Body of pancreas (tissue), 4 donors: Measurements from ENCODE around the gene KRT75.

Experiments used
- CTCF ChIP-seq, 7 experiments: fragments of 450-650 bp in 4 of 7; fragments of 200-600 bp in 3 of 7; sonication (generic) in 3 of 7; IDR thresholded peaks; one replicate each; pipeline ENCODE4 v1.5.1; 2016 to 2019; ENCODE audit warnings: antibody characterized with exemption in 7 of 7
- POLR2A ChIP-seq, 3 donors: fragments of 450-650 bp; IDR thresholded peaks; one replicate each; pipeline ENCODE4 v1.6.1; 2016; ENCODE audit warnings: antibody characterized with exemption in 3 of 3, mild to moderate bottlenecking in 2 of 3

- no peak for TF ChIP-seq CTCF (IDR thresholded peaks at IDR 0.05)
- TF ChIP-seq POLR2A (IDR thresholded peaks at IDR 0.05) = no peak
These were observed 17.9 kb upstream of the KRT75 start, which contains the start of gene KRT6B for GRCh38 chr12:52452101-52452500.
